IgD-negative memory B cell (primary cell): ENCODE results near the gene CGGBP1. TPM values are rescaled to one million over a fixed set of nuclear protein-coding genes. Genes with fewer than 3 reads are reported as not detected.
"Not testable (repeated sequence)": the region's sequence is repeated elsewhere in the genome, so short reads cannot be mapped to it uniquely, and the experiment has no call there.

Source experiments
- H3K27ac Mint-ChIP-seq, 3 donors: one replicate each; pipeline ENCODE4 v1.8.0; 2020 to 2022; ENCODE audit warnings: mild to moderate bottlenecking in 3 of 3, mixed read lengths in 3 of 3, moderate library complexity in 1 of 3
- H3K27me3 Mint-ChIP-seq: one replicate; pipeline ENCODE4 v1.8.0; 2021; ENCODE audit warnings: mixed read lengths
- H3K36me3 Mint-ChIP-seq: one replicate; pipeline ENCODE4 v1.8.0; 2020; ENCODE audit warnings: mild to moderate bottlenecking, mixed read lengths
- H3K4me1 Mint-ChIP-seq, 3 donors: one replicate each; pipeline ENCODE4 v1.8.0; 2020 to 2022; ENCODE audit warnings: mixed read lengths in 3 of 3, mild to moderate bottlenecking in 1 of 3
- H3K4me3 Mint-ChIP-seq, 4 donors: one replicate each; pipeline ENCODE4 v1.8.0; 2020 to 2022; ENCODE audit warnings: mild to moderate bottlenecking in 4 of 4, mixed read lengths in 4 of 4, moderate library complexity in 3 of 4
- H3K9me3 Mint-ChIP-seq, 3 donors: one replicate each; pipeline ENCODE4 v1.8.0; 2020 to 2021; ENCODE audit warnings: mixed read lengths in 3 of 3, mild to moderate bottlenecking in 1 of 3
- polyA plus RNA-seq: library from polyadenylated mRNA; unstranded; fragments of 300-500 nt; fragmentation: Illumina TruSeq; gene quantifications from one replicate; pipeline ENCODE4 v1.2.3, GENCODE V29; 2021

CGGBP1 gene
- polyA plus RNA-seq, 1 donor from 2014 or later = 79.9 TPM

DNA sequence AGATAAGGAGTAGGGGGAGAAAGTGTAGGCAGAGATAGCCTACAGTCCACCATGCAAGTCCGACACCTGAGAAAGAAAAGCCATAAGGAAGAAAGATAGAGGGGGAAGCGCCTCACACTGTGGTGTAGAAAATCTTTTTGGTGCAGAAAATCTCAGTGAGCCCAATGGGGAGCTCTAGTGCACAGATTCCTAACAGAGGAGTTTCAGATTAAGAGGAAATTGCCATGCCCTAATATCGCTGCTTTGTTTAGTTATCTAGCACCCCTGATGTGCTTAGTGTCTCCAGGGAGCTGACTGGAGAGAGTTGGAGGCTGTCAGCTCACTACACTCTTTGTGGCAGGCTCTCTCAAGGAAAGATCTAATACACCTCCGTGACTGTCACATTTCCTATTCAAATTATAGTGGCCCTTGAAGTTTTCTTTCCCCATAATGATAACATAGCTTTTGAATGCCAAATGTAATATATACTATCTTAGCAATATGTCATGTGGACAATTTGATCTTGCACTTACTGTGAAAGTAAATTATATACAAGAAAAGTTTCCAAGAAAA, 33.7 kb downstream of the CGGBP1 start:
- no peak overlapping the region for H3K27ac Mint-ChIP-seq
- H3K36me3 Mint-ChIP-seq = no peaks in the 10 kb centered on the region
- no peaks in the 10 kb centered on the region for H3K27me3 Mint-ChIP-seq
- H3K4me1 Mint-ChIP-seq = peaks cover 1 to 8% (median 2%) of the 10 kb centered on the region in 3 donors
- H3K9me3 Mint-ChIP-seq = peaks cover 0 to 4% (median 4%) of the 10 kb centered on the region in 3 donors
- H3K4me3 Mint-ChIP-seq = peak overlapping the region in 1 of 4 donors; percentile 7

DNA sequence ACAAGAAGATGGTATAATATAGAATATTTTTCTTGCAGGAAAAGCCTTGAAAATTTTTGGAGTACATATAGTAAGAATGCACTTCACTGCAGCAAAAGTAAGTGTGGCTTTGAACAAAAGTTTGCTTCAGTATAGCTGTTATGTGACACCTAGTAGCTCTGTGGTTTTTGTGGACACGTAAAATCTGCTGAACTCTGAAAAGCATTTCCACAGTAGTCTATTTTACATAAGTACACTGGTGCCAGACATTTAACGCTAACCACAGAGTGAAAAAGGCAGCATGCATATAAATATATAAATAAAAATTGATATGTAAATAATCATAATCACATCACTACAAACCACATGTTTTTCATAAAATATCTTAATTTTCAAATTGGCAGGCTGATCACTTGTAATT, 39.8 kb downstream of the CGGBP1 start:
- Mint-ChIP-seq H3K4me3 (no peak overlapping the region), H3K27me3 (peaks cover 3% of the 10 kb centered on the region), H3K27ac (no peak overlapping the region), H3K9me3 (peaks cover 0 to 4% (median 0%) of the 10 kb centered on the region in 3 donors), H3K36me3 (no peaks in the 10 kb centered on the region), H3K4me1 (peaks cover 0 to 2% (median 0%) of the 10 kb centered on the region in 3 donors)

GRCh38 chr3:88015656-88016055, 43.1 kb downstream of the CGGBP1 start:
- not testable (repeated sequence) for H3K27me3 Mint-ChIP-seq, H3K9me3 Mint-ChIP-seq, H3K36me3 Mint-ChIP-seq

GRCh38 chr3:88013592-88013991, 45.2 kb downstream of the CGGBP1 start:
- peaks cover 4% of the 10 kb centered on the region for H3K27me3 Mint-ChIP-seq

More at GRCh38 chr3:88015656-88016055, 43.1 kb downstream of the CGGBP1 start:
- H3K27ac Mint-ChIP-seq, H3K4me3 Mint-ChIP-seq, H3K4me1 Mint-ChIP-seq: not testable (repeated sequence)

GRCh38 chr3:88010810-88011209, 48.0 kb downstream of the CGGBP1 start:
- Mint-ChIP-seq H3K36me3 (peaks cover 2% of the 10 kb centered on the region), H3K4me1 (peaks cover 6 to 11% (median 10%) of the 10 kb centered on the region in 3 donors), H3K27me3 (peaks cover 3% of the 10 kb centered on the region), H3K27ac (no peak overlapping the region), H3K4me3 (no peak overlapping the region), H3K9me3 (no peaks in the 10 kb centered on the region)

More at GRCh38 chr3:88013592-88013991, 45.2 kb downstream of the CGGBP1 start:
- no peak overlapping the region for H3K27ac Mint-ChIP-seq
- H3K36me3 Mint-ChIP-seq = no peaks in the 10 kb centered on the region
- peaks cover 0 to 2% (median 0%) of the 10 kb centered on the region in 3 donors for H3K9me3 Mint-ChIP-seq
- no peak overlapping the region for H3K4me3 Mint-ChIP-seq
- peaks cover 4 to 8% (median 8%) of the 10 kb centered on the region in 3 donors for H3K4me1 Mint-ChIP-seq

DNA sequence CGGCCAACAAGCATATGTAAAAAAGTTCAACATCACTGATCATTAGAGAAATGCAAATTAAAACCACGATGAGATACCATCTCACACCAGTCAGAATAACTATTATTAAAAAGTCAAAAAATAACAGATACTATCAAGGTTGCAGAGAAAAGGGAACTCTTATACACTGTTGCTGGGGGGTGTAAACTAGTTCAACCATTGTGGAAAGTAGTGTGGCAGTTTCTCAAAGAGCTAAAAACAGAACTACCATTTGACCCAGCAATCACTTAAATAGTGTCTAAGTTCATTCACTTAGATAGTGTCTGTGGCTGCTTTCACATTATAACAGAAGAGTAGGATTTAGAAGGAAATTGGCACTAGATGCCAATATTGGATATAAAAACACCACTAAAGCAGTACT, 49.7 kb downstream of the CGGBP1 start:
- H3K27me3 Mint-ChIP-seq = peaks cover 5% of the 10 kb centered on the region
- peaks cover 7 to 11% (median 10%) of the 10 kb centered on the region in 3 donors for H3K4me1 Mint-ChIP-seq
- H3K9me3 Mint-ChIP-seq = no peaks in the 10 kb centered on the region
- H3K27ac Mint-ChIP-seq = no peak overlapping the region
- no peak overlapping the region for H3K4me3 Mint-ChIP-seq
- peaks cover 2% of the 10 kb centered on the region for H3K36me3 Mint-ChIP-seq

DNA sequence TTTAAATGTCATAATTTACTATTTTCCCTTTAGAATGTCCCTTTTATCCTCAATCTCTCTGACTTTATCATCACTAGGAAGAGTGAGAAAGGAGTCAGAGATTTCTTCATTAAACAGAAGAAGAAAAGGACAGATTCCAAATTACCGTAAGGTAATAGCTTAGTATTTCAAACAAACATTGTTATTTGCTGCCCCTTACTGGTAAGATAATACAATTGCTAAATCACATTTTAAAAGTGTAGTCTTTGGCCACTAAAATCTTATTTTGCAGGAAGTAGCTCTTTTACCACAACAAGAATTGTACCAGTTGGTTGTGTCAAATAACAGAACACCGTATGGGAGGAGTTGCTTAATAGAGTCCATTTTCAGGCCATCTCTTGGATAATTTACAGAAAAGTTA, 53.7 kb downstream of the CGGBP1 start:
- no peaks in the 10 kb centered on the region for H3K9me3 Mint-ChIP-seq
- H3K27me3 Mint-ChIP-seq = peaks cover 5% of the 10 kb centered on the region
- no peak overlapping the region for H3K27ac Mint-ChIP-seq
- no peak overlapping the region for H3K4me3 Mint-ChIP-seq
- H3K4me1 Mint-ChIP-seq = peaks cover 11 to 15% (median 14%) of the 10 kb centered on the region in 3 donors
- H3K36me3 Mint-ChIP-seq = peaks cover 2% of the 10 kb centered on the region

GRCh38 chr3:88003115-88003755, 55.6 kb downstream of the CGGBP1 start:
- Mint-ChIP-seq H3K27me3 (peaks cover 4% of the 10 kb centered on the region), H3K9me3 (no peaks in the 10 kb centered on the region), H3K27ac (no peak overlapping the region), H3K36me3 (peaks cover 2% of the 10 kb centered on the region), H3K4me3 (no peak overlapping the region), H3K4me1 (peaks cover 4 to 13% (median 9%) of the 10 kb centered on the region in 3 donors)

DNA sequence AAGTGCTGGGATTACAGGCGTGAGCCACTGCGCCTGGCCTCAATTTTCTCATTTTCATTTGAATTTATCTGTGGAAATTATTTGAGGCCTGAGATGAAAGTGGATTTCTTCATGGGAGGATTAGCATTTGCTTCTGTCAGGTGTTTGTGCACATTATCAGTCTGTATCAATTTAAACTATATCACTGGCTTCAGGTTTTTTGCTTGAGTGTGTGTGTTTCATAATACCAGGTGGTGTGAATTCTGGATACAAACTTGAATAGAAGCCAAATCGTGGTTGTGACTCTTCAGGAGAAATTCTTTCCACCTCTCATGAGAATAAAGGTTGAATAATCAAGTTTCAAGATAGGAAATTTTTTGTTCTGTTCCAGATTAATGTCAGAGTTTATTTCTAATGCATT, 56.4 kb downstream of the CGGBP1 start:
- Mint-ChIP-seq H3K4me1 (peaks cover 10 to 19% (median 14%) of the 10 kb centered on the region in 3 donors), H3K27ac (no peak overlapping the region), H3K36me3 (peaks cover 1% of the 10 kb centered on the region), H3K4me3 (no peak overlapping the region), H3K27me3 (peaks cover 4% of the 10 kb centered on the region), H3K9me3 (no peaks in the 10 kb centered on the region)

Other genes with a start within 250 kb of the CGGBP1 start
- 9.7 TPM for gene ZNF654, start 250 bp upstream of the CGGBP1 start, polyA plus RNA-seq
- 30.4 TPM for gene C3orf38, start 91.0 kb upstream of the CGGBP1 start, polyA plus RNA-seq